ENCODE results near the gene TBCC.

DNA sequence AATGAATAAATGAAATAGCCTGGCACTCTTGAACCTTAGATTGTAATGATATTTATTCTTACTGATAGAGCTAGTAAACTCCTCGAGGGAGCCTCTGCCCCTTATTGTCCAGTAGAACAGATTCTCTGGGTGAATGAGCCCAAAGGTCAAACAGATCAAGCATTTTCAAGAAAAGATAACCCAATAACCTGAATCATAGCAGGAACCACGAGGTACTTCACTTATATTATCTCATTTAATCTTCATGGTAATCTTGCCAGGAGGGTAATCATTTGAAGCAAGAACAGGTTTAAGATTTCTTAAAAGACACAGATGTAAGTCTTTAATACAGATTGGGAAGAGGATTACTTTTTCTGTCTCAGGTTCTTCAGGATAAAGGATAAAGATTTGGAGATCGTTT is 17.0 kb upstream of the TBCC start:
- TF ChIP-seq ARNTL (CRISPR knock-in tag; IDR thresholded peaks at IDR 0.05; ENCODE audit: borderline replicate concordance, low read depth): no peak
- TF ChIP-seq ESRRG (CRISPR knock-in tag; IDR thresholded peaks at IDR 0.05): no peak
- TF ChIP-seq, protein P1, sequence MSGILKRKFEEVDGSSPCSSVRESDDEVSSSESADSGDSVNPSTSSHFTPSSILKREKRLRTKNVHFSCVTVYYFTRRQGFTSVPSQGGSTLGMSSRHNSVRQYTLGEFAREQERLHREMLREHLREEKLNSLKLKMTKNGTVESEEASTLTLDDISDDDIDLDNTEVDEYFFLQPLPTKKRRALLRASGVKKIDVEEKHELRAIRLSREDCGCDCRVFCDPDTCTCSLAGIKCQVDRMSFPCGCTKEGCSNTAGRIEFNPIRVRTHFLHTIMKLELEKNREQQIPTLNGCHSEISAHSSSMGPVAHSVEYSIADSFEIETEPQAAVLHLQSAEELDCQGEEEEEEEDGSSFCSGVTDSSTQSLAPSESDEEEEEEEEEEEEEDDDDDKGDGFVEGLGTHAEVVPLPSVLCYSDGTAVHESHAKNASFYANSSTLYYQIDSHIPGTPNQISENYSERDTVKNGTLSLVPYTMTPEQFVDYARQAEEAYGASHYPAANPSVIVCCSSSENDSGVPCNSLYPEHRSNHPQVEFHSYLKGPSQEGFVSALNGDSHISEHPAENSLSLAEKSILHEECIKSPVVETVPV (CRISPR knock-in tag; IDR thresholded peaks at IDR 0.05): no peak
- no peak for TF ChIP-seq ZFP3 (CRISPR knock-in tag; IDR thresholded peaks at IDR 0.05)
- TF ChIP-seq, protein P2, sequence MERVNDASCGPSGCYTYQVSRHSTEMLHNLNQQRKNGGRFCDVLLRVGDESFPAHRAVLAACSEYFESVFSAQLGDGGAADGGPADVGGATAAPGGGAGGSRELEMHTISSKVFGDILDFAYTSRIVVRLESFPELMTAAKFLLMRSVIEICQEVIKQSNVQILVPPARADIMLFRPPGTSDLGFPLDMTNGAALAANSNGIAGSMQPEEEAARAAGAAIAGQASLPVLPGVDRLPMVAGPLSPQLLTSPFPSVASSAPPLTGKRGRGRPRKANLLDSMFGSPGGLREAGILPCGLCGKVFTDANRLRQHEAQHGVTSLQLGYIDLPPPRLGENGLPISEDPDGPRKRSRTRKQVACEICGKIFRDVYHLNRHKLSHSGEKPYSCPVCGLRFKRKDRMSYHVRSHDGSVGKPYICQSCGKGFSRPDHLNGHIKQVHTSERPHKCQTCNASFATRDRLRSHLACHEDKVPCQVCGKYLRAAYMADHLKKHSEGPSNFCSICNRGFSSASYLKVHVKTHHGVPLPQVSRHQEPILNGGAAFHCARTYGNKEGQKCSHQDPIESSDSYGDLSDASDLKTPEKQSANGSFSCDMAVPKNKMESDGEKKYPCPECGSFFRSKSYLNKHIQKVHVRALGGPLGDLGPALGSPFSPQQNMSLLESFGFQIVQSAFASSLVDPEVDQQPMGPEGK (CRISPR knock-in tag; IDR thresholded peaks at IDR 0.05; ENCODE audit: borderline replicate concordance): no peak
- no peak for TF ChIP-seq TCF4 (CRISPR knock-in tag; IDR thresholded peaks at IDR 0.05; ENCODE audit: borderline replicate concordance)
- TF ChIP-seq, protein P3, sequence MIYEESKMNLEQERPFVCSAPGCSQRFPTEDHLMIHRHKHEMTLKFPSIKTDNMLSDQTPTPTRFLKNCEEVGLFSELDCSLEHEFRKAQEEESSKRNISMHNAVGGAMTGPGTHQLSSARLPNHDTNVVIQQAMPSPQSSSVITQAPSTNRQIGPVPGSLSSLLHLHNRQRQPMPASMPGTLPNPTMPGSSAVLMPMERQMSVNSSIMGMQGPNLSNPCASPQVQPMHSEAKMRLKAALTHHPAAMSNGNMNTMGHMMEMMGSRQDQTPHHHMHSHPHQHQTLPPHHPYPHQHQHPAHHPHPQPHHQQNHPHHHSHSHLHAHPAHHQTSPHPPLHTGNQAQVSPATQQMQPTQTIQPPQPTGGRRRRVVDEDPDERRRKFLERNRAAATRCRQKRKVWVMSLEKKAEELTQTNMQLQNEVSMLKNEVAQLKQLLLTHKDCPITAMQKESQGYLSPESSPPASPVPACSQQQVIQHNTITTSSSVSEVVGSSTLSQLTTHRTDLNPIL (CRISPR knock-in tag; IDR thresholded peaks at IDR 0.05; ENCODE audit: low read depth): no peak
- TF ChIP-seq ISL1 (CRISPR knock-in tag; IDR thresholded peaks at IDR 0.05): no peak
- no peak for TF ChIP-seq ZC3H10 (CRISPR knock-in tag; IDR thresholded peaks at IDR 0.05)
- TF ChIP-seq, protein P4, sequence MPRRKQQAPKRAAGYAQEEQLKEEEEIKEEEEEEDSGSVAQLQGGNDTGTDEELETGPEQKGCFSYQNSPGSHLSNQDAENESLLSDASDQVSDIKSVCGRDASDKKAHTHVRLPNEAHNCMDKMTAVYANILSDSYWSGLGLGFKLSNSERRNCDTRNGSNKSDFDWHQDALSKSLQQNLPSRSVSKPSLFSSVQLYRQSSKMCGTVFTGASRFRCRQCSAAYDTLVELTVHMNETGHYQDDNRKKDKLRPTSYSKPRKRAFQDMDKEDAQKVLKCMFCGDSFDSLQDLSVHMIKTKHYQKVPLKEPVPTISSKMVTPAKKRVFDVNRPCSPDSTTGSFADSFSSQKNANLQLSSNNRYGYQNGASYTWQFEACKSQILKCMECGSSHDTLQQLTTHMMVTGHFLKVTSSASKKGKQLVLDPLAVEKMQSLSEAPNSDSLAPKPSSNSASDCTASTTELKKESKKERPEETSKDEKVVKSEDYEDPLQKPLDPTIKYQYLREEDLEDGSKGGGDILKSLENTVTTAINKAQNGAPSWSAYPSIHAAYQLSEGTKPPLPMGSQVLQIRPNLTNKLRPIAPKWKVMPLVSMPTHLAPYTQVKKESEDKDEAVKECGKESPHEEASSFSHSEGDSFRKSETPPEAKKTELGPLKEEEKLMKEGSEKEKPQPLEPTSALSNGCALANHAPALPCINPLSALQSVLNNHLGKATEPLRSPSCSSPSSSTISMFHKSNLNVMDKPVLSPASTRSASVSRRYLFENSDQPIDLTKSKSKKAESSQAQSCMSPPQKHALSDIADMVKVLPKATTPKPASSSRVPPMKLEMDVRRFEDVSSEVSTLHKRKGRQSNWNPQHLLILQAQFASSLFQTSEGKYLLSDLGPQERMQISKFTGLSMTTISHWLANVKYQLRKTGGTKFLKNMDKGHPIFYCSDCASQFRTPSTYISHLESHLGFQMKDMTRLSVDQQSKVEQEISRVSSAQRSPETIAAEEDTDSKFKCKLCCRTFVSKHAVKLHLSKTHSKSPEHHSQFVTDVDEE (CRISPR knock-in tag; IDR thresholded peaks at IDR 0.05): no peak
- TF ChIP-seq GLIS3 (CRISPR knock-in tag; IDR thresholded peaks at IDR 0.05): no peak
- TF ChIP-seq ZNF70 (CRISPR knock-in tag; IDR thresholded peaks at IDR 0.05): no peak
- no peak for TF ChIP-seq PPARA (CRISPR knock-in tag; IDR thresholded peaks at IDR 0.05; ENCODE audit: borderline replicate concordance)
- TF ChIP-seq SNAI2 (CRISPR knock-in tag; IDR thresholded peaks at IDR 0.05): no peak
